Stimulated activated CD4-positive, alpha-beta T cell treated with anti-CD3 and anti-CD28 coated beads, Interleukin-1b, Interleukin-23, amount 100 ng/mL, for 48 hours (primary cell): ENCODE results near the gene PYDC1.
"Not testable (repeated sequence)": the region's sequence is repeated elsewhere in the genome, so short reads cannot be mapped to it uniquely, and the experiment has no call there.

Source experiments
- DNase-seq: peaks from one replicate; pipeline ENCODE4 v3.0.0-alpha.2; 2020

PYDC1 gene

DNA sequence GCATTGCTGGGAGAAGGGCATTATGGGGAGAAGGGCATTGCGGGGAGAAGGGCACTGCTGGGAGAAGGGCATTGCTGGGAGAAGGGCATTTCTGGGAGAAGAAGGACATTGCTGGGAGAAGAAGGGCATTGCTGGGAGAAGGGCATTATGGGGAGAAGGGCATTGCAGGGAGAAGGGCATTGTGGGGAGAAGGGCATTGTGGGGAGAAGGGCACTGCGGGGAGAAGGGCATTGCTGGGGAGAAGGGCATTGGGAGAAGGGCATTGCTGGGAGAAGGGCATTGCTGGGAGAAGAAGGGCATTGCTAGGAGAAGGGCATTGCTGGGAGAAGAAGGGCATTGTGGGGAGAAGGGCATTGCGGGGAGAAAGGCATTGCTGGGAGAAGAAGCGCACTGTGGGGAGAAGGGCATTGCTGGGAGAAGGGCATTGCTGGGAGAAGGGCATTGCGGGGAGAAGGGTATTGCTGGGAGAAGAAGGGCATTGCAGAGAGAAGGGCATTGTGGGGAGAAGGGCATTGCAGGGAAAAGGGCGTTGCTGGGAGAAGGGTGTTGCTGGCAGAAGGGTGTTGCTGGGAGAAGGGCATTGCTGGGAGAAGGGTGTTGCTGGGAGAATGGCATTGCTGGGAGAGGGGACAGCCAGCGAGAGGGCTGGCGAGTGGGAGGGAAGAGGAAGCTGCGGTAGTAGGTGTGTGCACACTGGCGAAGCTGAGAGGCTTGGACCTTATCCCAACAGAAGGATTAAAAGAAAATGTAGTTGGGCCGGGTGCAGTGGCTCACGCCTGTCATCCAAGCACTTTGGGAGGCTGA is 4.6 kb upstream of the PYDC1 start:
- no peak for DNase-seq

DNA sequence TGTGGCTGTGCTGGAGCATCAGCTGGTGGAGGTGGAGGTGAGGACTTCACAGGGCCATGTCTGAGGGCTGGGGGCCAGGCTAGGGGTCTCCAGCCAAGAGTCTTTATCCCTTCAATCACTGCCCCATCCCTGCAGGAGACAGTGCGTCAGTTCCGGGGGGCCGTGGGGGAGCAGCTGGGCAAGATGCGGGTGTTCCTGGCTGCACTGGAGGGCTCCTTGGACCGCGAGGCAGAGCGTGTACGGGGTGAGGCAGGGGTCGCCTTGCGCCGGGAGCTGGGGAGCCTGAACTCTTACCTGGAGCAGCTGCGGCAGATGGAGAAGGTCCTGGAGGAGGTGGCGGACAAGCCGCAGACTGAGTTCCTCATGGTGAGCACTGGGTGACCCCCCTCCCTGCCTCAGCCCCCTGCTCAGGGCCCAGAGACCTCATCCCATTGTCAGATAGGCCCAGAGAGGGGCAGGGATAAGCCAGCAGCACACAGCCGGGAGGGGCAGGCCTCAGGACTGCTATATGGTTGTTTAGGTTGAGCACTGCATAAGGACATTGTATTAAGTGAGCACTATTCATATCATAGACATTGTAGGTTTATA is 2.3 kb upstream of the PYDC1 start:
- no peak for DNase-seq

DNA sequence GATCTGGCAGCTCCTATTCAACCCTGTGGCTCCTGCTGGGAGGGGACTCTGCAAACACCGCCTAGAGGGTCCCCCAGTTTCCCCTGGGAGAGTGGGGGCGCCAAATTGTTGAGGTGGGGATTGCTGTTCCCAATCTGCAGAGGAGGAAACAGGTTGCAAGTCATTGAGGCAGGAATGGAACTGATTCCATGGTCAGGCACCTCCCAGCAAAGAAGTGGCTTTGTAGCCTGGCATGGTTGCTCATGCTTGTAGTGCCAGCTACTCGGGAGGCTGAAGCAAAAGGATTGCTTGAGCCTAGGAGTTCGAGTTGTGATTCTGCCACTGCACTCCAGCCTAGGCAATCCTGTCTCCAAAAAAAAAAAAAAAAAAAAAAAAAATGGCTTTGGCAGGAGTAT is 198 bp upstream of the PYDC1 start:
- DNase-seq: no peak

DNA sequence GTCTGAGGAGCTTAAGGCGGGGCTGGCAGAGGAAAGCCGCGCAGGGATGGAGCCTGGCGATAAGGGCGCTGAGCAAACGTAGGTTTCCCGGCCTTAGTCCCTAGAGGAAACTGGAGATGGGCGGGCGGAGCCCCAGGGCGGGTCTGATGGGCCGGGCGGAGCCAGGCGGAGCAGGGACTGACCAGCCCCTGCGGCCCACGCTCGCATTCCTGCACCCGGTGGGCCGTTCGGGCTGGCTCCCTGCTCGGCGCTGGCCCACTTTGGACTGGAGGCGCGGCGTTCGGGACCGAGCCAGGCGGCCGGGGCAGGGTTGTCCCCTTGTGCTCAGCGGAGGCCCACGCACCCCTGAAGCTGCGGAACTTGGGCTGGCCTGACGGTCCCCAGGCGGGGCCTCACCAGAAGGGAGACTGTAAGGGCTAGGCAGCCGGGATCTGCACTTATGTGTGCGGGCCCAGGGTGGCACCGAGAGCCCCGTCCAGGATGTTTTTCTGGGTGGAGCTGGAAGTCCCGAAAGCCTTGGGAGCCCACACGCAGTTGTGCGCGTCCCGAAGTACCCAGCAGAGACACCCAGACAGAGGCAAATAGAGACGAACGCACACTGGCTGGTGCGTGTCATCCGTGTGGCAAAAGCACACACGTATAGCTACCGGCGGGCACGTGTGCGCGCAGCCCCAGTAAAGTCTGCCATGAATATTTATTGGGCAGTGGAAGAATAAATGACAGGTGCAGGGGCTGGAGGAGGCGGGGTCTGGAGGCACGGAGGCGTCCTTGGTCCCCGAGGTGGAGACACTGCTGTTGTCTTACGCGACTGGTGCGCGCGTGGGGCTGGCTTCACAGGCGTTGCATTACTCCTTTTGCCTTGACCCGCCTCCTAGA is 1.4 kb downstream of the PYDC1 start:
- DNase-seq: no peak

DNA sequence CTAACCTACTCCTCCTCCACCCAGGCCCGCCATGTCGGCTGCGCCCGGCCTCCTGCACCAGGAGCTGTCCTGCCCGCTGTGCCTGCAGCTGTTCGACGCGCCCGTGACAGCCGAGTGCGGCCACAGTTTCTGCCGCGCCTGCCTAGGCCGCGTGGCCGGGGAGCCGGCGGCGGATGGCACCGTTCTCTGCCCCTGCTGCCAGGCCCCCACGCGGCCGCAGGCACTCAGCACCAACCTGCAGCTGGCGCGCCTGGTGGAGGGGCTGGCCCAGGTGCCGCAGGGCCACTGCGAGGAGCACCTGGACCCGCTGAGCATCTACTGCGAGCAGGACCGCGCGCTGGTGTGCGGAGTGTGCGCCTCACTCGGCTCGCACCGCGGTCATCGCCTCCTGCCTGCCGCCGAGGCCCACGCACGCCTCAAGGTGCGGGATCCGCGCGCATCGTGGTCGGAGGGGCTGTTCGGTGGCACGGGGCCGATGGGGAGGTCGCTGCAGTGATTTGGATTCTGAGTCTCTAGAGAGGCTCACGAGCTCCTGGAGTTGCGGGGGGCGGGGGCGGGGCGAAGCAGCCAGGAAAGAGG is 2.1 kb downstream of the PYDC1 start:
- DNase-seq: no peak

DNA sequence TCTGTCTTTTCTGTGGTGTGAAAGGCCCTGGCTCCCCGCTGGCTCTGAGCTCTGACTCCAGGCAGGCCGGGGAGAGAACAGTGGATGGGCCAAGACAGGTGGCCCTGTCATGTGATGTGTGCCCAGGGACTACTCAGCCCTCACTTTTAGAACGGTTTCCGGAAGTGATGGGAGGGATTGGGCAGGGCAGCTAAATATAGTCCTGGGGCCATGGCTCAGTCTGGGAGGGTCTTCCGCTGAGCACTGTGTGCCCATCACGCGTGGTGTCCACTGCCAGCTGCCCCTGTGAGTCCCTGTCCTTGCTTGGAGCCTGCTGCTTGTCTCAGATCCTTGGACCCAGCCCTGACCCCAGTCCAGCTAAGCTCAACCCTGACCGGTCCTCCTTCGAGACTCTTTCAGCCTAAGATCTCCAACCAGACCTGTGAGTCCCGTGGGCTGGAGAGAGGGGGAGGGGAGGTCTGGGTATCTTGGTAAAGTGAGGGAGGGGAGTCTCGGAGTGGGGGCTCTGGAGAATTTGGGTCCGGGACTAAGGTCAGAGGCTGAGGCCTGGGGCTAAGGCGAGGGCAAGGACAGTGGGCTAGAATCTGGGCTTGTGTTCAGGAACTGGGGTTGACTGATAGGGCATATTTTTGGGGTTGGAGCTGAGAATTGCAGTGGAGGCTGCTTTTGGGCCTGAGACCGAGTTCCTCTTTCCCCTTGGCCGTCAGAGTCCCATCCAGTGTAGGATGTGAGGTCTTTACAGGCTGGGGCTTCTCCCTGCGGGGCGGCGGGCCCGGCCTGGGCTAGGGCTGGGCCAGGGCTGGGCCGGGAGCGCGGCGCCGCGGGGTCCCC is 2.8 kb downstream of the PYDC1 start, which contains the start of gene TRIM72:
TRIM72 (plus strand) TSS at position 243 of the 831 bp plus-strand sequence. CDS start 620 bp downstream, outside the sequence.
- no peak for DNase-seq

DNA sequence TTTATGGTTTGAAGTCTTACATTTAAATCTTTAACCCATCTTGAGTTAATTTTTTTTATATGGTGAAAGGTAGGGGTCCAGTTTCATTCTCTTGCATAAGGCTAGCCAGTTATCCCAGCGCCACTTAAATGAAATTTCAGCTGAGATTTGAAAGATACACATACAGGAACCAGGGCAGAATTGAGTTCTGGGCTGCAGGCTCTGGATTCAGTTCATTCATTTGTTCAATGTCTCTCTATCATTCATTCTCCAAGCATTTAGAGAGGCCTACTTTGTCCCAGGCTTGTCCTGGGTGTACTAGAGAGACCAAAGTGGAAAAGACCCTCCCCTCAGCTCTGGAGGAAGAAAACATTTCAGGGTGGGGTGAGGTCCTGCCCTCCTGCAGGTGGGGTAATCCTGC is 3.6 kb downstream of the PYDC1 start:
- DNase-seq: no peak

DNA sequence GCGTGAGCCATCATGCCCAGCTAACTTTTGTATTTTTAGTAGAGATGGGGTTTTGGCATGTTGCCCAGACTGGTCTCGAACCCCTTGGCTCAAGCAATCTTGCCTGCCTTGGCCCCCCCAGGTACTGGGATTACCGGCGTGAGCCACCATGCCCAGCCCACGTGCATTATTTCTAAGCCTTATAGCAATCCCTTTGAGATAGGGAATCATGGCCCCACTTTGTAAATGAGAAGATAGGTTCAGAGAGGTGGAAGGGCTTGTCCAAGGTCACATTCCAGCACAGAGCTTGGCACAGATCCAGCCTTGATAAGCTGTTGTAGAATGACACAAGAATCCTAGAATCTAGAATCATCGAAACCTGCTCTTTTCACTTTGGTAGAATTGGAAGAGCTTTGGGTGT is 10.2 kb downstream of the PYDC1 start:
- no peak for DNase-seq

DNA sequence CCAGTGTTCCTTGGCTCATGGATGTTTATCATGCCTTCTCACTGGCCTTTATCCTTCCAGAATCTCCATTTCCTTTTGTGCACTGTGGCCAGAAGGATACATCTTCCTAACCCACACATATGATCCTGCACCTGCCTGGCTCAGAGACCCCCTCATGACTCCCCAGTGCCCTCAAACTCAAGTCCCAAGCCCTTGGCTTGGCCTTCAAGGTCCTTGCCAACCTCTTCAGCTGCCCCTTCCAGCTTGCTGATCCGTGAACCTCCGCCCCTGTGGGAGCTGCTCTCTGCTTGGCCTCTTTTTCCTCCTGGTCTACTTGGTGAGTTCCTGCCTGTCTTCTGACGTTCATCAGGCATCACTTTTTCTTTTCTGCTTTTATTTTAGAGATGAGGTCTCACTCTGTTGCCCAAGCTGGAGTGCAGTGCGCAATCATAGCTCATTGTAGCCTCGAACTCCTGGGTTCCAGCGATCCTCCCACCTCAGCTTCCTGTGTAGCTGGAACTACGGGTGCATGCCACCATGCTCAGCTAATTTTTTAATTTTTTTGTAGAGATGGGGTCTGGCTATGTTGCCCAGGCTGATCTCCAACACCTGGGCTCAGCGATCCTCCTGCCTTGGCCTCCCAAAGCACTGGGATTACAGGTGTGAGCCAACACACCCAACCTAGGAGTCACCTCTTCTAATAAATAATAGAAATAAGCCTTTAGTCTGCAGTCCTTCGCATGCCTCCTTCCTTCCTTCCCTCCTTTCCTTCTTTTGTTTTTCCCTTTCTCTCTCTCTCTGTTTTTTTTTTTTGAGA is 11.9 kb downstream of the PYDC1 start:
- DNase-seq: no peak

DNA sequence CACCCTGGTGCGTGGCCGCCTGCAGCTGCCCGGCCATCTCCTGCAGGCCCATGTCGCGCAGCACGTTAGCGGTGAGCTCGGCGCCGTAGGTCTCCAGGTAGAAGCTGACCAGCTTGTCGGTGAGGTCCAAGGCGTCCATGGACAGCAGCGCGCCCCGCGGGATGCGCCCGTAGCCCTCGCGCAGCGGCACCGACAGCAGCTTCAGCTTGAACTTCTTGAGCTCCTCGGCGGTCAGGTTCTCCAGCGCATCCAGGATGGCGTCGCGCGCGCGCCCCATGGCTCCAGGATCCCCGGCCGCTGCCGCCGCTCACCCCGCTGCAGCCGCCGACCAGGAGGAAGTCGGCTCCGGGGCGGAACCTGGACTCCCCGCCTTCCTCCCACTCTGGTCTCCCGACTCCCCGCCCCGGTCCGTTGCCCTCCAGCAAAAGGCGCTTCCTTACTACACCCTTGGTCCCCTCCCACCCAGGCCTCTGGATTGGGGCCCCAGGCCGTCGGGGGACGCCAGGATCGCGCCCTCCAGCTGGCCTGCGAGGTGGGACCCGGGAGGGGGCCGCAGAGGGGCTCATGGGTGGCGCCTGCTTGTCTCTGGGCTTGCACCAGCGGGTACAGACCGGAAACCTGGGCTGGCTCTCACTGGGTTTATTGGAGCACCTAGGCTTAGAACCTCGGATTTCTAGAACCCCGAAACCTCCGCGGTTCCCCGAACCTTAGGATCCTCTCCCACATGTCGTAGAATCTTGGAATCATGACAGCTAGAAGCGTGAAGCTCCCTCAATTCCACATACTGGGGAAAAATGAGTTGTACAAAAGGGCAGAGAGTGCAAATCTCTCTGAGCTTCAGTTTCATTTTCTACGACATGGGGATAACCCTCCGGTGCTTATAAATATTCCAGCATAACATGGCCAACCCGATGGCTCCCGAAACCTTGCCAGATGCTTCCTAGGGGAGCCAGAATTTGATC is 14.2 kb downstream of the PYDC1 start, which contains the start of gene PYCARD:
PYCARD (minus strand) TSS at position 347 of the 962 bp plus-strand sequence; CDS start at position 277, 70 bp downstream.
- DNase-seq: no peak

DNA sequence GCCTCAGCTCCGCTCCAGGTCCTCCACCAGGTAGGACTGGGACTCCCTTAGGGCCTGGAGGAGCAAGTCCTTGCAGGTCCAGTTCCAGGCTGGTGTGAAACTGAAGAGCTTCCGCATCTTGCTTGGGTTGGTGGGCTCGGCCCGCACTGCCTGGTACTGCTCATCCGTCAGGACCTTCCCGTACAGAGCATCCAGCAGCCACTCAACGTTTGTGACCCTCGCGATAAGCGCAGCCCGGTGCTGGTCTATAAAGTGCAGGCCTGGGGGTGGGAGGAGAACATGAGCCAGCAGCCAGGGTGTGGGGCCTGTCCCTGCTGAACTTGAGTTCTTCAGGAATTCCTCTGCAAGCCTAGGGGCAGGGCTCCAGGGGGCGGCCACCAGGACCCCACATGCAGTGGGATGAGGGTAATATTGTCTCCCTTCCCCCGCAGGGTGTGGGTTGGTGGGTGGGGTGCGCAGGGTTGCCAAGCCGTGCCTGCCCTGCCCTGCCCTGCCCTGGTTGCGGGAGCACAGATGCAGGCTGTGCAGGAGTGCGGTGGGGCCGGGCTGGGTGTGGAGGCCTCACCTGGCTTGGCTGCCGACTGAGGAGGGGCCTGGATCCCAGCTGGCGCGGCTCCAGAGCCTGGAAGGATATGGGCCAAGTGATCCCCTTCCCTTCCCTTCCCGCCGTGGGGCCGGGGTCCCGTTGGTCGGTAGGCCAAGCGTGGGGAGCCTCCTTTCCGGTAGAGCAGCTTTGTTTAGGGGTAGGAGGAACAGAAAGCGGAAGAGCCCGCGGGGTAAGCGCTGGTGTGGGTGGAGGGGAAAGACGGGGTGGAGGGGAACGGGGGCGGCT is 15.1 kb downstream of the PYDC1 start:
- no peak for DNase-seq

DNA sequence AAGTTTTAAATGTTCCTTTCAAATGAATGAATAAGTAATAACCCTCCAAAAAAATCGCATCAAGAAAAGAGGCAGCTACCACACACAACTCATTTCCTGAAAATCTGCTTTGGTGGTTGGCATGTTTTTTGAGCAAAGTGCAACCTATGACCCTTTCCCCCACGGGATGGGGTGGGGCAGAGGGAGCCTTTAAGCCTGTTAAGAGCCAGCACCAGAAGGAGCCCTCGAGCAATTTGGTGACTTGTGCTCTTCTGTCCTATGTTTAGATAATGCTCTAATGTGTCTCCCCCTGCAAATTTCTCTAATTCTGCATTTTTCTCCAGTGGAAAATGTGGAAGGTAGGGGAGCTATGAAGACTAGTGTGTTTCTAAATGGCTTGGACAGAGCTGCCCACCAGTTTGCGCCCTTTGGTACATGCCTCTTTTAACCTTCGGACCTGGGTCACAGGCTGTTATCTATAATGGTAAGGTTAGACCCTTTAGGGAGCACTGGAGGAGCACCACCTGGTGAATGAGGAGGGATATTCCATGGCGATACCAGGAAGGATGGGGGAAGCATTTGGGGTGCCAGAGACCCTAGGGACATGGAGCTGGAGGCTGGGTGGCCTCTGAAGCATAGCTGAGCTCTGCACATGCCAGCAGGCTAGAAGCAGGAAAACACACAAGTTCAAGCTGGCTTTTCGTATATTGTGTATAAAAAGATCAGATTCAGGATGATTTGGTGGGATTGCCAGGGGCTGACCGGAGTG is 15.9 kb downstream of the PYDC1 start:
- DNase-seq: peak; percentile 63

DNA sequence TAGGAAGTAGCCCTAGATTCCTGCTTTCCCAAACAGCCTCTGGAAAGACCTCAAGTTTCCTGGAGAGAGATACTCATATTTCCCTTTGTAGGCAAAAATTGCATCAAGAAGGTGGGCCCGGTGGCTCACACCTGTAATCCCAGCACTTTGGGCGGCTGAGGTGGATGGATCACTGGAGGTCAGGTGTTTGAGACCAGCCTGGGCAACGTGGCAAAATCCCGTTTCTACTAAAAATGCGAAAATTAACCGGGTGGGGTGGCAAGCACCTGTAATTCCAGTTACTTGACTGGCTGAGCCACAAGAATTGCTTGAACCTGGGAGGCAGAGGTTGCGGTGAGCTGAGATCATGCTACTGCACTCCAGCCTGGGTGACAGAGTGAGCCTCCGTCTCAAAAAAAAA is 16.8 kb downstream of the PYDC1 start:
- not testable (repeated sequence) for DNase-seq

DNA sequence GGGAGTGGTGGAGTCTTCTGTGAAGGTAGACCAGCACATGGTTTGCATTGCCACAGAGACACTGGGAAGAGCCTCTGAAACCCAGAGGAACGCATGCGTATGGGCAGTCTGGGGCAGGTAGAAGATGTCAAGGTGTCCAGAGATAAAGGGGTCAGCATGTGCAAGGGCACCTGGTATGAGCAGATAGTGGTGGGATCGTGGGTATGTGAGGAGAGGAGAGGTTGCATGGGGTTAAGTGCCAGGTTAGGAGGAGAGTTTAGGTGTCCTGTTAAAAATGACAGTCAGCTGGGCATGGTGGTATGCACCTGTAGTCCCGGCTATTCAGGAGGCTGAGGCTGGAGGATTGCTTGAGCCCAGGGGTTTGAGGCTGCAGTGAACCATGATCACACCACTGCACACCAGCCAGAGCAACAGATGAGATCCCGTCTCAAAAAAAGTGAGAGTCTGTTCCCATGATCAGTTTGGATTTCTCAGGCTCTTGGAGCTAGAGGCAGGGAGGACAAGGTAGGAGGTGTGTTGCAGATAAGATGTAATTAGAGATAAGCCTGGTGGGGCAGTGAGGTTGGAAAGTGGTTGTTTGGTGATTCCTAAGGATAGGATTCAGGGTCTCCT is 17.4 kb downstream of the PYDC1 start:
- no peak for DNase-seq

DNA sequence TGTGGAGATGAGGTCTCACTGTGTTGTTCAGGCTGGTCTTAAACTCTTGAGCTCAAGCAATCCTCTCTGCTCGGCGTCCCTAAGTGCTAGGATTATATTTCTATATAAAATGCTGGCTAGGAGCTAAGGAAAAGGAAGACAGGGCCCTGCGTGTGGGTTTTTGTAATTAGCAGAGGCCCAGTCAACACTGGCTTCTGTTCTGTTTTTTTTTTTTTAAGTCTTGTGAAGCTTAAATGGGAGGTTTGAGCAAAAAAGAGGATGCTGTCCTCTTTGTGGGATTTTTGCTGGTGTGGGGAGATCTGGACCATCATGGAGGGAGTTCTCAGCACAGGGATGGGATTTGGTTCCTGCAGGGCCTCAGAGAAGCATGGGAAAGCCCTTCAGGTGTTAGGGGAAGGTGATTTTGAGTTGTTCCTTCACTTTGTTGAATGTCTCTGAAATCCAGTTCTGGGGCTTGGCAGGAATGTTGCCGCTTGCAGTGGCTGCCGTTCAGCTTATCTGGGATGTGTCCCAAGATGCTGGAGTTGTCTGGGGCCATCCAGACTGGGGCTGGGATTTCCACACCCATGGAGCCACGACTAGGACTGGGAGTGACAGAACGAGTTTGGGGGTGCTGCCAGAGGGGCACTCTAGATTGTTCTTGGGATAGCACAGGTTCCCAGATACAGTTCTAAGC is 18.6 kb downstream of the PYDC1 start:
- no peak for DNase-seq

DNA sequence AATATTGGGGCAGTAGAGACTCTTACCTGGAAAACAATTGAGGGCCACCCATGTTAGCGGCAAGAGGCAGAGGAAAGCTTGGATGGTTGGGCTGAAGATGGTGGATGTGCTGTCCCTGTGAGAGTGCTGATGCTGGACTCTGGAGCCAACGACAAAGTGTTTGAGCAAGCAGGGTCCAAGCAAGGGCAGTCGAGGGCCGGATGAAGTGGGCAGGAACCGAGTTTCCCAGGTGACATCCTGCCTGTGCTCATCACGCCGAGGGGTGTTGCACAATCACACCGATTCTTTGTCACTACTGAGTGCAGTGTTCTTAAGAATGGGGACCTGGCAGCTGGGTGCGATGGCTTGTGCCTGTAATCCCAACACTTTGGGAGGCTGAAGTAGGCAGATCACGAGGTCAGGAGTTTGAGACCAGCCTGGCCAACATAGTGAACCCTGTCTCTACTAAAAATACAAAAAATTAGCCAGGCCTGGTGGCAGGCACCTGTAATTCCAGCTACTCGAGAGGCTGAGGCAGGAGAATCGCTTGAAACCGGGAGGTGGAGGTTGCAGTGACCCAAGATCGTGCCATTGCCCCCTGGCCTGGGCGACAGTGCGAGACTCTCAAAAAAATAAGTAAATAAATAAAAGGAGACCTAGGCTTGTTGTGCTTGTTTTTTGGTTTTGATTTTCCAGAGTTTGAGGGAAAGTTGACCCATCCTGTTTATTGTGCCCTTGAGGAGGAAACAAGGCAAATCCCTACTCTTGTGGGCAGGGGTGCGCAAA is 20.4 kb downstream of the PYDC1 start:
- DNase-seq: no peak
